Activated CD8-positive, alpha-beta T cell treated with anti-CD3 and anti-CD28 coated beads for 36 hours (primary cell): ENCODE data around the gene SOBP. TPM values are rescaled to one million over a fixed set of nuclear protein-coding genes. Genes with fewer than 3 reads are reported as not detected.

ENCODE experiments used
- ATAC-seq: fragments of 200-7000 bp; cut with Tn5 transposase; one replicate; pipeline ENCODE4 v1.10.0; 2021; ENCODE audit warnings: mild to moderate bottlenecking, moderate library complexity
- CTCF ChIA-PET: fragments of 350-600 bp; sonication (Branson Sonifier 250); formaldehyde crosslinking; loops from one replicate; lab custom pipeline; 2021; ENCODE audit warnings: antibody characterized with exemption; lab: Charles Lee
- POLR2A ChIA-PET: fragments of 350-600 bp; sonication (Branson Sonifier 250); formaldehyde crosslinking; loops from one replicate; lab custom pipeline; 2021; ENCODE audit warnings: antibody characterized with exemption; lab: Charles Lee
- DNase-seq: peaks from one replicate; pipeline ENCODE4 v3.0.0-alpha.2; 2020
- H3K27ac Mint-ChIP-seq: one replicate; pipeline ENCODE4 v1.8.0; 2021; ENCODE audit warnings: mild to moderate bottlenecking, mixed read lengths
- H3K27me3 Mint-ChIP-seq: one replicate; pipeline ENCODE4 v1.8.0; 2021; ENCODE audit warnings: mixed read lengths
- H3K36me3 Mint-ChIP-seq: one replicate; pipeline ENCODE4 v1.8.0; 2021; ENCODE audit warnings: low read depth, mixed read lengths
- H3K4me1 Mint-ChIP-seq: one replicate; pipeline ENCODE4 v1.8.0; 2021; ENCODE audit warnings: low read depth, mixed read lengths
- H3K4me3 Mint-ChIP-seq: one replicate; pipeline ENCODE4 v1.8.0; 2021; ENCODE audit warnings: mild to moderate bottlenecking, moderate library complexity, mixed read lengths
- H3K9me3 Mint-ChIP-seq: one replicate; pipeline ENCODE4 v1.8.0; 2021; ENCODE audit warnings: mixed read lengths
- CTCF ChIP-seq: fragments of 200-600 bp; IDR thresholded peaks from one replicate; pipeline ENCODE4 v1.8.0; 2022; ENCODE audit warnings: antibody characterized with exemption, mild to moderate bottlenecking
- intact Hi-C: fragments of 100-400 bp; cut with micrococcal nuclease; formaldehyde crosslinking; loops from one replicate; pipeline ENCODE4 v1.10.0; 2022
- total RNA-seq, 2 experiments: library from RNA; stranded (reverse); gene quantifications; one replicate each; pipeline ENCODE4 v1.2.3, GENCODE V29; 2021

Gene SOBP
- total RNA-seq, 2 experiments from 2014 or later: 0.77 to 1.1 TPM

GRCh38 chr6:107652526-107653182 is 162.7 kb downstream of the SOBP start:
- ChIA-PET POLR2A (interaction anchor here (0.5 to 0.6 kb wide), 2 partner anchors 7 to 56 kb away, joined by 3 to 5 read pairs; no protein-coding TSS in a partner anchor), CTCF (interaction anchor here (0.8 to 1.5 kb wide), 3 partner anchors 9 to 194 kb away, joined by 3 read pairs; no protein-coding TSS in a partner anchor)
- peaks cover 20% of the 10 kb centered on the region for H3K4me1 Mint-ChIP-seq
- TF ChIP-seq CTCF: no peak
- H3K27ac Mint-ChIP-seq: no peak overlapping the region
- no peak for DNase-seq
- no peaks in the 10 kb centered on the region for H3K36me3 Mint-ChIP-seq
- intact Hi-C loops: loop anchor here (10.0 kb wide), 1 partner anchor 328 kb away; no protein-coding TSS in a partner anchor
- no peak overlapping the region for H3K4me3 Mint-ChIP-seq
- H3K9me3 Mint-ChIP-seq: no peaks in the 10 kb centered on the region
- ATAC-seq: no peak
- H3K27me3 Mint-ChIP-seq: no peaks in the 10 kb centered on the region

- Mint-ChIP-seq H3K27ac (no peak overlapping the region), H3K27me3 (no peaks in the 10 kb centered on the region), H3K9me3 (no peaks in the 10 kb centered on the region), H3K36me3 (no peaks in the 10 kb centered on the region), H3K4me1 (peaks cover 25% of the 10 kb centered on the region), H3K4me3 (no peak overlapping the region)
- ATAC-seq (no peak), DNase-seq (no peak)
- ChIA-PET CTCF (interaction anchor here (0.8 to 1.5 kb wide), 4 partner anchors 9 to 194 kb away, joined by 3 read pairs; no protein-coding TSS in a partner anchor), POLR2A (interaction anchor here (0.5 to 0.6 kb wide), 2 partner anchors 8 to 55 kb away, joined by 3 to 5 read pairs; no protein-coding TSS in a partner anchor)
- intact Hi-C loops: loop anchor here (10.0 kb wide), 1 partner anchor 328 kb away; no protein-coding TSS in a partner anchor
- TF ChIP-seq CTCF: no peak
Observed at GRCh38 chr6:107653183-107653580, 163.3 kb downstream of the SOBP start.

GRCh38 chr6:107653861-107654394 is 164.0 kb downstream of the SOBP start:
- Mint-ChIP-seq H3K9me3 (no peaks in the 10 kb centered on the region), H3K4me1 (peaks cover 32% of the 10 kb centered on the region)

GRCh38 chr6:107654764-107655163 is 164.8 kb downstream of the SOBP start:
- intact Hi-C loops: loop anchor here (10.0 kb wide), 1 partner anchor 330 kb away; no protein-coding TSS in a partner anchor
- no peak overlapping the region for H3K4me3 Mint-ChIP-seq
- ATAC-seq (no peak), DNase-seq (no peak)
- no peaks in the 10 kb centered on the region for H3K27me3 Mint-ChIP-seq
- ChIA-PET POLR2A (no interaction called here), CTCF (interaction anchor here (0.6 to 1.4 kb wide), 3 partner anchors 36 to 530 kb away, joined by 3 to 5 read pairs (median 3); no protein-coding TSS in a partner anchor)
- peaks cover 35% of the 10 kb centered on the region for H3K4me1 Mint-ChIP-seq
- no peaks in the 10 kb centered on the region for H3K36me3 Mint-ChIP-seq
- H3K9me3 Mint-ChIP-seq: no peaks in the 10 kb centered on the region
- no peak for TF ChIP-seq CTCF
- H3K27ac Mint-ChIP-seq: no peak overlapping the region

More at GRCh38 chr6:107653861-107654394, 164.0 kb downstream of the SOBP start:
- no peak for ATAC-seq
- TF ChIP-seq CTCF: no peak
- ChIA-PET POLR2A (no interaction called here), CTCF (interaction anchor here (0.8 to 1.5 kb wide), 3 partner anchors 8 to 165 kb away, joined by 3 read pairs; no protein-coding TSS in a partner anchor)
- intact Hi-C loops: loop anchor here (10.0 kb wide), 1 partner anchor 329 kb away; no protein-coding TSS in a partner anchor
- Mint-ChIP-seq H3K36me3 (no peaks in the 10 kb centered on the region), H3K27me3 (no peaks in the 10 kb centered on the region), H3K27ac (no peak overlapping the region), H3K4me3 (no peak overlapping the region)
- no peak for DNase-seq
